HG02885 (cell line): ENCODE data around the gene LTBP2.

Experiments used
- ATAC-seq: cut with Tn5 transposase; IDR thresholded peaks from one replicate; pipeline ENCODE4 v1.9.1; 2021; ENCODE audit warnings: mild to moderate bottlenecking; ENCODE audit not compliant: unreplicated experiment, poor library complexity

Gene LTBP2

DNA sequence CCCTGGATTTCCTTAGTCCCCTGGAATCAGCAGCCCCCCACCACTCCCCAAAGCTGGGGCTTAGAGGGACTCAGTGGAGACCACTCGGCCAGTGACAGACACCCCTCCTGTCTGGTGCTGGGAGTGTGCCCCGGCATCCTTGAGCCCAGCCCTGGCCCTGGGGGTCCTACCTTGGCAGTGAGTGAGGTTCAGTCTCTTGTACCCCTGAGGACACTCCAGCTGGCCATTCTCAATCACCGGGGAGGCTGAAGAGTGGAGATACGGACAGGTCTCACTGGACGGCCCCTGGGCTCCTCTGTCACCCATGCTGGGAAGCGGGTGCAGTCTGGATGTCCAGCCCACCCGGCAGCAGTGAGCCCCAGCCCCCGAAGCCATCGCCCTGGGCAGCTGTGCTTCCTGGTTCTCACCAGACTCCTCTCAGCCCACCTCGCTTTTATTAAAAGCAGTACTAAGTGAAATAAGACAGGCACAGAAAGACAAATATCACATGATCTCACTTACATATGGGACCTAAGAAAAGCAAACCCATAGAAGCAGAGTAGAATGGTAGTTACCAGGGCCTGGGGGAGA is 76.2 kb downstream of the LTBP2 start:
- ATAC-seq: no peak

DNA sequence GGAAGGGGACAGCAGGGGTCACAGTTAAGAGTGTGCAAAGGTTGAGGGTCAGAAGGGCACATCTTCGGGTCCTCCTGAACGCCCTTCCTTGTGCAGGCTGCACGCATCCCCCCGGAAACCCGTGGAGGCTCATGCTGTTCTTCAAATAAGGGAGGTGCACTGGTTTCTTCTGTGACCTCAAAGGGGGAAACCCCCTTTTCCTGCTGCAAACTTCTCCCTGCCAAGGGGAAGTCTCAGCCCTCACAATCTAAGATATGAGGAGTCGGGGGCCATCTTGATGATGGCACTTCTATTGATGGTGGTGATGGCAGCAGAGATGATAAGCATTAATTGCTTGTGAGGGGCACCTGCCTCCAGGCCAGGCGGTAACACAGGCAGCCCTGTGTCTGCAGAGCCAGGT is 78.5 kb downstream of the LTBP2 start:
- ATAC-seq: no peak

DNA sequence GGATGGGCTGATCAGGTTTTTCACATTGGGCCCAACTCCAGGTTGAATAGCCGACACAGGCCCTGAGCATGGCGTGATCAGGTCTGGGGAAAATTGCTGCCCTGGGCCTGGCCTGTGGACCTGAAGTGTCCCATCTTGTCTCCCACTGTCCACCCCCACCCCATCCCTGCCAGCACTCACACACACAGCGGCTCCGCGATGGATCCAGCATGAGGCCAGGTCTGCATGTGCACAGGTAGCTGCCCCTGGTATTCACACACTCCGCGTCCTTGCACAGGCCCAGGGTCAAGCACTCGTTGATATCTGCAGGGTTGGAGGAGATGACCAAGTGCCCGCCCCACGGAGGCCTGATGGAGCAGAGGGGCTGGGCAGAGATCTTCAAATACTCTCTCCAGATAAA is 79.8 kb downstream of the LTBP2 start:
- ATAC-seq: no peak

DNA sequence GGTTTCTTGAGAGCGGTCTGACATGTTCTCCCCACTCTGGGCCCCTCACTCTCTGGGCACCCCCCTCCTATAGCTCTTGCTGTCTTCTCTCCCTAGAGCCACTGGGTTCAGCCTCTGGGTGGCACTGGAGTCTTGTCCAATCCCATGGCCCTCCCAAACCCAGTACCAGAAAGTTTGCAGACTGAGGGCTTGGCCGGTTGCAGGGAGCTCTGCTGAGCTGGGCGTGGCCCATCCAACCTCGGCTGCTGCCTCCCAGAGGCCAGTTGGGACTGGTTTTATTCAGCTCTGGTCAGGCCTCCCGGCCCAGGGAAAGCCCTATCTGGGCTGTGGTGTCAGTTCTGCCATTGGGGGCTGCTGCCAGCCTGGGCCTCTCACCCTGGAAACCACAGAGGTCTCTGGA is 80.6 kb downstream of the LTBP2 start:
- ATAC-seq: no peak

DNA sequence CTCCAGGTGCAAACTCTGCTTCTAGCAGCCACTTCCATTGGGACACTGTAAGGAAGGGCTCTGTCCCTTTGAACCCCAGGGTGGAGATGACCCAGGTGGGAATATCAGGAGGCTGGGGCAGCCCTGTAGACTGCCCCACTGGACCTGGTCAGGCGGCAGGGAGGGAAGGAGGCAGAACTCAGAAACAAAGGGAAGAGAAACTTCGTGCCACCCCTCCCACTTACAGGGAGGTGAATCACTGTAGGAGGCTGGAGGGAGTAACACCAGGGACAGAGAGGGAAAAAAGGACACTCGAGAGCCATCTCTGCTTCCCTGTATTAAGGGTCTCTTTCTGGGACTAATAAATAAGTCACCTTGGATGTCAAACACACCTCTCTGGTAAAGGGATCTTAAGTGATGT is 81.0 kb downstream of the LTBP2 start:
- ATAC-seq: no peak

DNA sequence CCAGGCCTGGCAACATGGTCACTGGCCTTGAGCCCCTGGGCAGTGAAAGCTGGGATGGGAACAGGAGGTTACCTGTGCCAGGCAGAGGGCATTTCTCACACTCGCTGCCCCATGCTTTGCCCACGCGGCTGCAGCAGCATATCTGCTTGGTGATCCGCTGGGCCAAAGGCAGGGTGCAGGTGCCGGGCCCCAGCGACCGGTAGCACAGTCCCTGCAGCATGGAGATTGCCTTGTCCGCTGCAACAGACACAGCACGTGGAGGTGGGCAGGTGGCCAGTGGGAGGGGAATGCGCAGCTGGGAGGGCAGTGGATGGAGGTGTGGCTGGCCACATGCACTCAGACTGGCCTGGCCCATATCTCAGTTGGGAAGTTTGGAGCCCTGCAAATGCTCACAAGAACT is 83.2 kb downstream of the LTBP2 start:
- no peak for ATAC-seq

GRCh38 chr14:74528406-74528805 is 83.6 kb downstream of the LTBP2 start:
- no peak for ATAC-seq

- no peak for ATAC-seq
Measured at GRCh38 chr14:74527736-74528280, 84.2 kb downstream of the LTBP2 start.

- ATAC-seq: no peak
Measured at GRCh38 chr14:74526854-74527585, 85.0 kb downstream of the LTBP2 start.

- no peak for ATAC-seq
Measured at GRCh38 chr14:74525361-74525851, 86.6 kb downstream of the LTBP2 start.

- no peak for ATAC-seq
Measured at GRCh38 chr14:74524812-74525135, 87.3 kb downstream of the LTBP2 start.

DNA sequence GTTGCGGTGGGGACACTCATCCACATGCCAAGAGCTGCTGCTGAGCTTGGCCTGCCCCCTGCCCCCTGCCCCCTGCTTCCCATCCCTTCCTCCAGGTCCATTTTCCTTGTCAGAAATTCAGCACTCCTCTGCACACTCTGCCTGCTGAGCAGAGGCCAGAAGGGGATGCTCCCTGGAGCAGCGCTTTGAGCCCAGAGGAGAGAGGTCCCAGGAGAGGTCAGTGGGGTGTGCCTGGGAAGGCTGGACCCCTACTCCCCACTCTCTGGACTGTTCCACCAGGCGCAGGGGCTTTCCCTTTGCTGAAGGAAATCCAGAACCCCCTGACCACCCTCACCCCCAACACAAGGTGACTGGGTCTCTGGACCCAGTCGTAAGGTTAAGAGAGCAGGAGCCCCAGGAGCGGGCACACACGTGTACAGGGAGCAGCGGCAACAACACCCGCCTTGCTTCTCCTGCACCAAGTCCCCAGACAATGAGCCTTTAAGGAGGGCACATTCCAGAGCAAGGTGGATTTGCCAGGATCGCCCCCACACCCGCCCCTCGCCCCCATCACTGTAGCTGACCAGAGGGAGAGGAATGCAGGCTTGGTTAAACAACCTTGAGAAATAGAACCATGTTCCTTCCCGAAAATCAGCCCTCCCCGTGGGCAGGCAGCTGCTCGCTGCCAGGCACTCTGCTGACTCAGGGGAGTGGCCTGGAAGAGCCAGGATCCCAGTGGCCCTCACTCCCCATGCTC is 87.8 kb downstream of the LTBP2 start:
- no peak for ATAC-seq

DNA sequence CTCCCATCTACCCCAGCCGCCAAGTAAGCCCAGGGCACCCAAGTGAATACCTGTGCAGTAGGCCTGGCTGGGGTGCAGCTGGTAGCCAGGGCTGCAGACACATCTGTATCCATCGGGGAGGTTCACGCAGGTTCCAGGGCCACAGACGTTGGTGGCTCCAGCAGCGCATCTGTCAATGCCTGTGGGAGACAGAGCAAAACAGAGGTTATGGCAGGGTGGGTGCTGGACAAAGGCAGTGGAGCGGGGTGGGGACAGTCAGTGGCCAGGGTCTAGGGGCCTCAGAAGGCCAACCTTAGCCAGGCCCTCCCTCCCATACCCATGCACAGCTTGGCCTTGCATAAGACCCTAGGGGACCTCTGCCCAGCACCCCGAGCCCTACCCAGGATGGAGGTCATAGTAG is 89.3 kb downstream of the LTBP2 start:
- ATAC-seq: no peak

- ATAC-seq: no peak
Measured at GRCh38 chr14:74521756-74522155, 90.3 kb downstream of the LTBP2 start.

DNA sequence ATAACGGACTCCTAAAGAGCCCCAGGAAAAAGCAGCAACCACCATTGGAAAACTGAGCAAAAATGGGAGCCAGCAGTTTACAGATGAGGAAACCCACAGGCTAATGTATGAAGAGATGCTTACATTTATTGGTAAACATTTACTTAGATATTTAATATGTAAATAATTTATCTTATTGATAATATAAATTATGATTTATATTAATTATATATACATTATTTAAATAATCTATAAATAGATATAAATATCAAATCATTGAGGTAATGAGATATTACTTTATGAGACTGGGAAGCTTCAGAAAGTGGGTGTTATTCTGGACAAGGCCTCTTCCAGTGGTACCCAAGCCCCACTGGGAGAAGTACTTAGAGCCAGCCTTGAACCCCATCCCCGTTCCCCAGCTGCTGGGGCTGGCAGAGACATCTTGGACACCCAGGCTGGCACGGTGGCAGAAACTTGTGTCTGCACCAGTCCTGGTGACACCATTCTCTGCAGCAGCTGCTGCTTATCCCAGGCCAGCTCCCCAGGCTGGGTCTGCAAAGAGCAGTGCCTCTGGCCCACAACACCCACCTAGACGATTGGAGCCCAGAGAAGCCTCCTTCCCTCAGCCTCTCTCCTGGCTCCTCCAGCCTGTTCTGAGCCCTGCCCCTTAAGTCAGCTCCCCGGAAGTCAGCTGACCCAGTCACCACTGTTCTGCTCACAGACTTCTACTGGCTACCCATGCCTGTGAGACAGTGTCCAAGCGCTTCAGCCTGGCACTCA is 92.5 kb downstream of the LTBP2 start:
- ATAC-seq: no peak

DNA sequence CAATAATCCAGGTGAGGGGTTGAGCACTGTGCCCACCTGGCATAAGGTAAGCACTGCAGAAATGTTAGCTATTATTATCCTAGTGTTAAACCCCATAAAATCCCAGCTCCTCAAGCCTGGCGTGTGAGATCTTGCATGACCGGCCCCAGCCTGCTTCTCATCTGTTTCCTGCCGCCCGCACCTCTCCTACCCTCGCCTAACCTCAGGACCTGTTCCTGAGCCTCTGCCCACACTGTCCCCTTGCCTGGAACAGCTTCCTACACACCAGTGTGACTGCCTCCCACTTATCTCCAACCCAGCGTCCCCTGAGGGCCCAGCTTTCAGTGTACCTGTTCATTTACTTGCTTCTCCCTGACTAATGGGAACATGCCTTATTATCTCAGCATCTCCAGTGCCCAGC is 93.8 kb downstream of the LTBP2 start:
- no peak for ATAC-seq

DNA sequence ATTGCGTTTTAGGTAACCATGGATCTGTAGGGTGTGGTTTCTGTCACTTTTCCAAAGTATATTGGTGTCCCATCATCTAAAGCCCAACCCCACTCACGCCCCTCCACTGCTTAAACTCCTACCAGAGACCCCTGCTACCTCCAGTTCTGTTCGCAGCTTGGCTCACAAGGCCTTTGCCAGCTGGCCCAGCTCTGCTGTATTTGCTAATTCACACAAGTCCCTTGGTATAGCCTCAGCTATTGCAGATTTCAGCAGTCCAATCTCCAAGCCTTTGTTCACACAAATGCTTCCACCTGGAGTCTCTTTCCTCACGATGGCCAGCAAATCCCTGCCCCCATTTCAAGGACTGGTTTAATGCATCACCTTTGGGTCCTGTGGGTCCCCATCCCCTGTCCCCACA is 94.3 kb downstream of the LTBP2 start:
- ATAC-seq: no peak

- ATAC-seq: no peak
Measured at GRCh38 chr14:74516451-74517160, 95.4 kb downstream of the LTBP2 start.

DNA sequence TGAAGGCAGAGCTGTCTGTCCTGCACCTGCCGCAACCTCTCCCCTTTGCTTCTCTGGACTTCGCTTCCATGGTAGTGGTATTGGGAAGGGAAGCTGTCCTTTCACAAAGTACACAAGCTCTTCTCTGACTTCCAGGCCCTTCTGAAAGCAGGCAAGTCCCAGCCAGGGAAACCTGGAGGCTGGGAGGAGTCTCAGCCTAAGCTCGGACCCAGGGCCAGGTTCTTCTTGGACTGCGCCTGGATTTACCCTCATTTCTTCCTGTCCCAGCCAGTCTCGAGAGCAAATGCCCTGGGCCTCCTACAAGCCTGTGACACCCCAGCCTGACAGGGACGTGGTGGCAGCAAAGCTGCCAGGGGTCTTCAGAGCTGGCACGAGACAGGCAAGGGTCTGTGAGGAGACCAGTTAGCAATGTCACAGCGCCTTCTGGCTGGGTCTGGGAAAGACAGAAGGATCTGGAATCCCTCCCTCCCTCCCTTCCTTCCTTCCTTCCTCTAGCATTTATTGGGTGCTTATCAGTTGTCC is 96.1 kb downstream of the LTBP2 start:
- no peak for ATAC-seq

DNA sequence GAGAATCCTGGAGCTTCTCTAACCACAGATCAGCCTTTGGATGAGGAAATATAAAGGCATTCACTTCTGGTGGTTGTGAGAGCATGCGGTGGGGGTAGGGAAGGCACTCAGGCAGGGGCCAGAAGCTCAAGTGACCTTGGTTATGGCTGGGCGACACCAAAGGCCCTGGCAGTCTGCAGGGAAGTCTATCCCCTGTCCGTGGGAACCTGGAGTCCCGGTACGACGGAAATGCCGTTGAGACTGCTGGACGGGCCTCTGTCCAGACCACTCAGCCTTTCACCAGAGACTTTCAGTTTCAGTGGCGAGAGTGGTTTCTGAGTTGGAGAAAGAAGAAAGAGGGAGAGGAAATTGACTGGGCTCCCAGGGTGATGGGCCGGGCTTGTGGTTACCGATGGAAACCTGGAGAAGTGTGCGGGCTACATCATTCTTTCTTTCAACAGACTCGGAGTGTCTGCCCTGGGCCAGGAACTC is 97.5 kb downstream of the LTBP2 start:
- no peak for ATAC-seq
